ENCODE data around the gene UIMC1.

DNA sequence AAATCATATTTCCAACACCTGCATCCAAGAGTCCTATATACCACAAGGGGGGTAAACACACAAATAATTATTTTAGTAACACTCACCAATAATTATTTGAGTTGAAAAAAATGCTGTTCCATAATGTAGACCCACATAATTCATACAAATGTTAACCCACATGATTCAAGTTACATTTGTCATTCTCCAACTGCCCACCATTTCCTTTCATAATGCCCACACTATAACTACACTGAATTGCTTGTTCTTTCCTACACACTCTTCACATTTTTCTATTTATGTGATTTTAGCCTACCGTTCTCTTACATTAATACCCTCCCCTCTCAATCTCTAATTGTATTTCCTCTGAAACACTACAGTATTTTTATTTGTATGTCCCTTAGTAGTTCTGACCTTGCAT lies 71.6 kb downstream of the UIMC1 start:
- TF ChIP-seq CTCF (optimal IDR thresholded peaks at IDR 0.05 in 1 of 3, IDR thresholded peaks at IDR 0.05 in 1 of 3, conservative IDR thresholded peaks at IDR 0.05 in 1 of 3; ENCODE audit: extremely low read depth in 1 of 3, insufficient read depth in 2 of 3, low read length in 3 of 3) (no peak), EZH2 (IDR thresholded peaks at IDR 0.05; ENCODE audit: low read length) (no peak)
